ENCODE results near the gene ZNF205. TPM values are rescaled to one million over a fixed set of nuclear protein-coding genes. Genes with fewer than 3 reads are reported as not detected.

Gene ZNF205
- total and polyA plus RNA-seq, 2 donors (not counting 1 experiment from before 2014, with no cell fraction given), result 3.4 to 16.0 TPM

- Histone ChIP-seq H3K9me3 (ENCODE audit: control insufficient read depth, insufficient read depth, low read depth, low read length) (no peaks in the 10 kb centered on the region), H3K36me3 (ENCODE audit: control insufficient read depth, insufficient read depth, low read length) (peaks cover 11% of the 10 kb centered on the region), H3K27me3 (ENCODE audit: control insufficient read depth, insufficient read depth, low read length) (no peaks in the 10 kb centered on the region), H3K79me2 (ENCODE audit: control insufficient read depth, insufficient read depth, low read length) (no peaks in the 10 kb centered on the region), H2AFZ (ENCODE audit: low read length) (no peak overlapping the region), H3K4me1 (ENCODE audit: control insufficient read depth, extremely low read depth, insufficient read depth, low read length) (peaks cover 3% of the 10 kb centered on the region), H4K20me1 (ENCODE audit: control insufficient read depth, extremely low read depth, insufficient read depth, low read length) (no peaks in the 10 kb centered on the region), H3K27ac (ENCODE audit: insufficient read depth, low read length) (no peak overlapping the region), H3K4me3 (replicated peaks in 1 of 4; ENCODE audit: control extremely low read depth in 1 of 4, insufficient read depth in 1 of 4, low read depth in 3 of 4, low read length in 4 of 4) (no peak overlapping the region), H3K9ac (ENCODE audit: insufficient read depth, low read length) (no peak overlapping the region), H3K4me2 (ENCODE audit: extremely low read depth, insufficient read depth, low read length) (no peak overlapping the region)
- no peak for DNase-seq (ENCODE audit: low read depth in 2 of 2)
- TF ChIP-seq CTCF (conservative IDR thresholded peaks at IDR 0.05 in 1 of 2, IDR thresholded peaks at IDR 0.05 in 1 of 2; ENCODE audit: low read depth in 1 of 2, low read length in 2 of 2) (no peak), EZH2 (IDR thresholded peaks at IDR 0.05; ENCODE audit: low read length, missing control alignments) (no peak)
Observed at GRCh38 chr16:3121851-3122467, 9.6 kb downstream of the ZNF205 start.

GRCh38 chr16:3122926-3123570 is 10.7 kb downstream of the ZNF205 start:
- Histone ChIP-seq H3K4me1 (ENCODE audit: control insufficient read depth, extremely low read depth, insufficient read depth, low read length) (peaks cover 3% of the 10 kb centered on the region), H3K79me2 (ENCODE audit: control insufficient read depth, insufficient read depth, low read length) (no peaks in the 10 kb centered on the region), H2AFZ (ENCODE audit: low read length) (no peak overlapping the region), H3K4me3 (replicated peaks in 1 of 4; ENCODE audit: control extremely low read depth in 1 of 4, insufficient read depth in 1 of 4, low read depth in 3 of 4, low read length in 4 of 4) (no peak overlapping the region), H4K20me1 (ENCODE audit: control insufficient read depth, extremely low read depth, insufficient read depth, low read length) (no peaks in the 10 kb centered on the region), H3K36me3 (ENCODE audit: control insufficient read depth, insufficient read depth, low read length) (peaks cover 13% of the 10 kb centered on the region), H3K27me3 (ENCODE audit: control insufficient read depth, insufficient read depth, low read length) (no peaks in the 10 kb centered on the region), H3K4me2 (ENCODE audit: extremely low read depth, insufficient read depth, low read length) (no peak overlapping the region), H3K9ac (ENCODE audit: insufficient read depth, low read length) (no peak overlapping the region), H3K27ac (ENCODE audit: insufficient read depth, low read length) (no peak overlapping the region), H3K9me3 (ENCODE audit: control insufficient read depth, insufficient read depth, low read depth, low read length) (no peaks in the 10 kb centered on the region)
- no peak for DNase-seq (ENCODE audit: low read depth in 2 of 2)
- TF ChIP-seq CTCF (conservative IDR thresholded peaks at IDR 0.05 in 1 of 2, IDR thresholded peaks at IDR 0.05 in 1 of 2; ENCODE audit: low read depth in 1 of 2, low read length in 2 of 2) (no peak), EZH2 (IDR thresholded peaks at IDR 0.05; ENCODE audit: low read length, missing control alignments) (no peak)

GRCh38 chr16:3123986-3124886 is 11.8 kb downstream of the ZNF205 start:
- peak; percentile 92 for DNase-seq (ENCODE audit: low read depth in 2 of 2)
- peak overlapping the region; percentile 46 for H3K9ac ChIP-seq (ENCODE audit: insufficient read depth, low read length)
- H2AFZ ChIP-seq (ENCODE audit: low read length), result peak overlapping the region; percentile 87

More at GRCh38 chr16:3123986-3124886, 11.8 kb downstream of the ZNF205 start:
- Histone ChIP-seq H3K4me2 (ENCODE audit: extremely low read depth, insufficient read depth, low read length) (peak overlapping the region; percentile 81), H3K4me3 (replicated peaks in 1 of 4; ENCODE audit: control extremely low read depth in 1 of 4, insufficient read depth in 1 of 4, low read depth in 3 of 4, low read length in 4 of 4) (peak overlapping the region; percentile 62 to 81 (median 71)), H3K9me3 (ENCODE audit: control insufficient read depth, insufficient read depth, low read depth, low read length) (no peaks in the 10 kb centered on the region), H3K27me3 (ENCODE audit: control insufficient read depth, insufficient read depth, low read length) (no peaks in the 10 kb centered on the region), H3K27ac (ENCODE audit: insufficient read depth, low read length) (peak overlapping the region; percentile 46), H3K4me1 (ENCODE audit: control insufficient read depth, extremely low read depth, insufficient read depth, low read length) (peaks cover 5% of the 10 kb centered on the region), H3K79me2 (ENCODE audit: control insufficient read depth, insufficient read depth, low read length) (no peaks in the 10 kb centered on the region), H3K36me3 (ENCODE audit: control insufficient read depth, insufficient read depth, low read length) (peaks cover 12% of the 10 kb centered on the region), H4K20me1 (ENCODE audit: control insufficient read depth, extremely low read depth, insufficient read depth, low read length) (no peaks in the 10 kb centered on the region)
- TF ChIP-seq CTCF (conservative IDR thresholded peaks at IDR 0.05 in 1 of 2, IDR thresholded peaks at IDR 0.05 in 1 of 2; ENCODE audit: low read depth in 1 of 2, low read length in 2 of 2), result peak; percentile 18 to 38
- TF ChIP-seq EZH2 (IDR thresholded peaks at IDR 0.05; ENCODE audit: low read length, missing control alignments), result no peak
